Hematopoietic multipotent progenitor cell treated with erythropoietin and hydrocortisone succinate and interleukin-3 and kit ligand, for 4 days (in vitro differentiated cells): Measurements from ENCODE around the gene ZNF10.
A peak's percentile ranks its signal among the peaks of the same experiment; 100 is the strongest.

Experiments
- DNase-seq: peaks from one replicate; pipeline ENCODE4 v3.0.0-alpha.2; 2015

The ZNF10 gene

GRCh38 chr12:133202493-133203343 lies 72.3 kb downstream of the ZNF10 start:
- DNase-seq = peak; percentile 17

GRCh38 chr12:133203344-133204263 lies 73.2 kb downstream of the ZNF10 start:
- DNase-seq = peak; percentile 37

- DNase-seq = no peak
These were observed 73.8 kb downstream of the ZNF10 start for GRCh38 chr12:133204264-133204603.

- no peak for DNase-seq
These were observed 76.0 kb downstream of the ZNF10 start for GRCh38 chr12:133206390-133206789.
